Measurements from ENCODE around the gene CLSTN1.
A peak's percentile ranks its signal among the peaks of the same experiment; 100 is the strongest.

The CLSTN1 gene

GRCh38 chr1:9710037-9710436, 113.7 kb downstream of the CLSTN1 start:
- no peak for DNase-seq

DNA sequence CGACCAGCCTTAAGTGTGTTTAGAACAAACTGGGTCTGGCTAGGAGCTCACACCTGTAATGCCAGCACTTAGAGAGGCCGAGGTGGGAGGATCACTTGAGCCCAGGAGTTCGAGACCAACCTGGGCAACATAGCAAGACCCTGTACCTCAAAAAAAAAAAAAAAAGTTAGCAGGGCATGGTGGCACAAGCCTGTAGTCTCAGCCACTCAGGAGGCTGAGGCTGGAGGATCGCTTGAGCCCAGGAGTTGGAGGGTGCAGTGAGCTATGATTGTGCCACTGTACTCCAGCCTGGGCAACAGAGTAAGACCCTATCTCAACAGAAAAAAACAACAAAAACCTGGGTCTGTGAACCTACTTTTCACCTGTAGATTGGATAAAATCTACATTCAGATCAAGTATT, 117.6 kb downstream of the CLSTN1 start:
- no peak for DNase-seq

DNA sequence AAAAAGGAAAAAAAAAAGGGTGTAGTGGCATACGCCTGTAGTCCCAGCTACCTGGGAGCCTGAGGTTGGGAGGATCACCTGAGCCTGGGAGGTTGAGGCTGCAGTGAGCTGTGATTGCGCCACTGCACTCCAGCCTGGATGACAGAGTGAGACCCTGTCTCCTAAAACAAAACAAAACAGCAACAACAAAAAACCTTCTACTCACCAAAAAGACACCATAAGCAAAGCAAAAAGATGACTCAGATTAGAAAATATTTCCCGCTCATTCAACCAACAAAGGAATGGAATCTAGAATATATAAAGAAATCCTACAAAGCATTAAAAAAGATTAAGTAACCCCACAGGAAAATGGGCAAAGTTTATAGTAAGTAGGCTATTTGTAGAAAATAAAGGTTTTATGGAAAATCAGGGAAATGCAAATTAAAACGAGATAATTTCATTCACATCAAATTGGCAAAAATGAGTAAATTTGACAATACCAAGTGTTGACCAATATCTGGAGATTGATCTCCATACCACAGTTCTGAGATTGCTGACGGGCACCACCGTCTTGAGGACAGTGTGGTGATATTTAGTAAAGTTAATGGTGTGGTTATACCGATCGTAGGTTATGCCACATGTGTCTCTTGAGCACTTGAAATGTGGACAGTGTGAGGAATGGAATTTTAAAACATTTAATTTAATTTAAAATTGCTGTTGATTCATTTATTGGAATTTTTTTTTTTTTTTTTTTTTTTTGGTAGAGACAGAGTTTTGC, 118.2 kb downstream of the CLSTN1 start:
- DNase-seq: no peak

GRCh38 chr1:9703681-9704080, 120.1 kb downstream of the CLSTN1 start:
- DNase-seq: no peak

- no peak for DNase-seq
Measured at GRCh38 chr1:9703165-9703509, 120.6 kb downstream of the CLSTN1 start.

GRCh38 chr1:9701665-9702064, 122.1 kb downstream of the CLSTN1 start:
- no peak for DNase-seq

DNA sequence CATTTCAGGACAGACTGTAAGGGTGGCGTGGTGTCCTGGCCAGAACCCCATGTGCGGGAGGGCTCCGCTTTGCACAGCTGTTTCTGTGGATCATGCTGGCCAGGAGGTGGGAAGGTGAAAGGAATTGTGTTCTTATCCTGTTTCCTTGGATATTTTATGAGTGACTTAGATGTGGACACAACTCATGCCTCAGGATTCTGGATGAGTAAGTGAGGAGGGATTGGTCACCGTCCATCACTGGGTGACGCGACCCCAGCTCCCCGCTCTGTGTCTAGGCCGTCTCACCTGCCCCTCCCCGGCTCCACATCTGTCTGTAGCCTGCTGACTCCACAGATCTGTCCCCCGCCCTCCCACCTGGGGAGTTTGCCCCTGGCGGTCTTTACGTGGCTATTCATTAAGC, 123.4 kb downstream of the CLSTN1 start:
- DNase-seq: no peak

- no peak for DNase-seq
Measured at GRCh38 chr1:9699361-9699760, 124.4 kb downstream of the CLSTN1 start.

- no peak for DNase-seq
Measured at GRCh38 chr1:9696793-9697192, 127.0 kb downstream of the CLSTN1 start.

- DNase-seq: no peak
Measured at GRCh38 chr1:9691691-9692090, 132.1 kb downstream of the CLSTN1 start.

DNA sequence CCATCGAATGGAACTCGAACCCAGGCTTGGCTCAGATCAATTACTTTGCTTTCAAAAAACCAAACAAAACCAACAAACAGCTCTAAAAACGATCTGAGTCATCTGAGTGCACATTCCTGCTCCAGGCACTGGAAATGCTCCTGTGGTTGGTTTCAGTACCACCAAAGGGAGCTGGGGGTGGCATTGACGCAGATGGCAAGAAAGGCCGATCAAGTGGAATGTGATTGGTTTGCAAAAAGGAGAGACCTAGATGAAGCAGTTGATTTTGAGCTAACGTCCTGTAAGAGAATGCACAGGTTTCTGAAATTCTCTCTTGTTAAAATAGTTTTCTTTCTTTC, 132.7 kb downstream of the CLSTN1 start:
- DNase-seq: no peak

DNA sequence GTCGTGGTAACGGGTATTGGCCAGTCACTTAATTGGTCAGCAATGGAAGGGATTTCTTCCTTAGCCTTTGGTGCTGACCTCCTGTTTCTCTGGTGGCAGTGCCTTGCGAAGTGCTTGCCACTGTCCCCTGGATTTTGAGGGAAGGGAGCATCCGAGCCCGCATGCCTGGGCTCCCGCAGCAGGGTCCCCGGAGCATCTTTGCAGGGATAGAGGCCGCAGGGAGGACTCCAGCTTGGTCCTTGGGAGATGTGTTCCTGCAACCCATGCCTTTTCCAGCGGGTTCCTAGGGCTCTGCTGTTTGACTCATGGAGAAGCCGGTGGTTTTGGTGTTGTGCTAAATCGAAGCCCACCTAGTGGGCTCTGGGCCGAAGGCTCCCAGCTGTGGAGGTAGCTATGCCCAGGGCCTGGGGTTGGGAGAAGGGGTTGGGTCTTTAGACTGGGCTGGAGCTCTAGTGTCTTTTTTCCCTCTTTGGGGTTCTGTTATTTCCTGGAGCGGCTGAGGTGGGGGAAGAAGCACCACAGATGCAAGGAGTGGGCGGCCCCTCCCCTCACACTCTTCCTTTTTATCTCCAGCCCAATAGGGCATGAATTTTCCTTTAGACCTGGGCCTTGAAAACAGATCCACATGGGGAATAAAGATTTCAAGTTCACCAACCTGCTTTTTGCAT, 133.2 kb downstream of the CLSTN1 start:
- DNase-seq: peak; percentile 37

- peak; percentile 48 for DNase-seq
Measured at GRCh38 chr1:9689971-9690381, 133.8 kb downstream of the CLSTN1 start.

DNA sequence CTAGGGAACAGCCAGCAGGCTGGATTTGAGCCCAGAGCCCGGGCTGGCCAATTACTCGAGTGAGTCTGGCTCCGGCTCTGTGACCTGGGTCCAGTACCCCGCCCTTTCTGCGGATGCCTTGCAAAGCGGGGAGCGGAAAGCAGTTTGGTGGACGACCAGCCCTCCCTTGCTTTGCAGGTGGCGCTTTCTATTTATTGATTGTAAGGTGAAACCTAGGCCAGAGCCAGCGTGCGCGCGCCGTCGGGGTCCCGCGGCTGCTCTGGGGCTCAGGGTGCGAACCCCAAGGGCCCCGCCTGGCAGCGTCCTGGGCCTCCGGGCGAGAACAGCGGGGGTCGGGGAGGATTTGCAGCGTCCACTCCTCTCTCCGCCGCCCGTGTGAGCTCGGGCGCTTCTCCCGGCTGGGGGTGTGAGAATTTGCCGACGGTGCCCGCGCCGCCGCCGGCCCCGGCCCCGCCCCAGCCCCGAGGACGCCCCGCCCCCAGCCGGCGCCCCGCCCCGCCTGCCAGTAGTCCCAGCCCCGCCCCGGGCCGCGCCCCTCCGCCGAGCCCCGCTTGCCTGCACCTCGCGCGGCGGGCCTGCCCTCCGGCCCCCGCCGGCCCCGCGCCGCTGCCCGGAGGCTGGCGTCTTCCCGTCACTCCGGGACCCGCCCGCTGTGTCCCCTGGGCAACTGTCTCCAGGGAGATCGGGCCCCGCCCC, 134.6 kb downstream of the CLSTN1 start:
- DNase-seq: peak; percentile 93

GRCh38 chr1:9688599-9688998, 135.2 kb downstream of the CLSTN1 start:
- no peak for DNase-seq

DNA sequence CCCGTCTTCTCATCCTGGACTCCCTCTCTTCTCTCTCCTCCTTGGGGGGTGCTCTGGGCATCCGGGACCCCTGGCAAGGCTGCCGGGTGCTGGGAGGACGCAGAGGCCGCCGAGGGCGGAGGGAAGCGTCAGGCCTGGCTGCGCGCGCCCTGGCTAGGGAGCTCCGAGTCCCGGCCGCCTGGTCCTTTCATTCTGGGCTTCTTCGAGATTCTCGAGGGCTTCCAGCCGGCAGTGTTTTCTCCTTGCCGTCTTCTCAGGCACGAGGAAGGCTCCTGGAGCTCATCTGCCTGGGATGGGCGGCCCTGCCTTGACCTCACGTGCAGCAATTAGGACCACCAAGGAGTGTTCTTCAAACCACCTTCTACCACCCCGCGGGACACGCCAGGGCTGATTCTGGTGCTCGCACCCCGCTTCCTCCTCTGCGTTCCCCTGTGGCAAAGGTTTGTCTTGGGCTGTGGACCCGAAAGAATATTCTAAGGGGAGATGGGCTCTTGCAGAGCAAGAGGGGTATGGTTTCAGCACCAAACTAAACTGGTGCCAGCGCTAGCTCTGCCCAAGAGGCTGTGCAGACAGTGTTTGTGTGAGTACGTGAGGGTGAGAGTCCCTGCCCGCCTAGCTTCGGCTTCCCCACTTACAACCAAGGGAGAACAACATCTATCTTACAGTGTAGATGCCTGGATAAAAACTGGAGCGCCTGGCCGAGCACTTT, 135.7 kb downstream of the CLSTN1 start:
- DNase-seq: peak; percentile 34

GRCh38 chr1:9687120-9687873, 136.5 kb downstream of the CLSTN1 start:
- DNase-seq: peak; percentile 85

DNA sequence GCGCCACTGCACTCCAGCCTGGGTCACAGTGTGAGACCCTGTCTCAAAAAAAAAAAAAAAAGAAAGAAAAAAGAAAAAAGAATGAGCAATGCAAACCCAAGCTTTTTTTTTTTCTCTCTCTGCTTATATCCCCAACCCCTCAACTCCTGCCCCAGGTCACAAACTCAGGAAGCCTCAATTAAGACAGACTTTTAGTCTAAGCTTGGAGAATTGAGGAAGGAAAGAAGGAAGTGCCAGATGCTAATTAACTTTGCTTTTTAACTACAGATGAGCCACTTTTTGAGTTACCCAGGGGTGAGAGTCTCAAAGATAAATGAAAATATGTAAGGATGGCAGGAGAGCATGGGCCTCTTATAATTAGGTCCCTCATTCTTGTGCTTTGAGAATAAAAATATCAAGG, 139.0 kb downstream of the CLSTN1 start:
- no peak for DNase-seq

GRCh38 chr1:9680828-9681227, 142.9 kb downstream of the CLSTN1 start:
- no peak for DNase-seq

- DNase-seq: no peak
Measured at GRCh38 chr1:9680091-9680490, 143.7 kb downstream of the CLSTN1 start.

All from CD4-positive, alpha-beta T cell treated with Interleukin-17A for 4 hours (primary cell).